Liver (tissue), 9 donors: ENCODE measurements around the gene AGBL5. TPM values are rescaled to one million over a fixed set of nuclear protein-coding genes. Genes with fewer than 3 reads are reported as not detected.

Experiments
- DNase-seq: peaks from one replicate; pipeline ENCODE4 v3.0.0-alpha.2; 2017; ENCODE audit warnings: low spot score
- H3K27ac ChIP-seq, 2 donors: one replicate each; pipeline ENCODE4 v1.7.0; 2013; ENCODE audit warnings: inconsistent platforms in 2 of 2, low read length in 2 of 2, control low read depth in 1 of 2, low read depth in 1 of 2, mild to moderate bottlenecking in 1 of 2
- H3K27me3 ChIP-seq, 4 donors: one replicate each; pipeline versions ENCODE4 v1.6.1 to v1.7.0; 2013; ENCODE audit warnings: low read length in 3 of 4, inconsistent platforms in 1 of 4, mild to moderate bottlenecking in 1 of 4, moderate library complexity in 1 of 4; ENCODE audit not compliant: control insufficient read depth in 4 of 4, insufficient read depth in 4 of 4
- H3K36me3 ChIP-seq, 4 donors: one replicate each; pipeline versions ENCODE4 v1.6.1 to v1.7.0; 2013; ENCODE audit warnings: low read length in 3 of 4, mild to moderate bottlenecking in 3 of 4, low read depth in 1 of 4, moderate library complexity in 1 of 4; ENCODE audit not compliant: control insufficient read depth in 4 of 4, insufficient read depth in 3 of 4
- H3K4me1 ChIP-seq, 4 donors: one replicate each; pipeline versions ENCODE4 v1.6.1 to v1.7.0; 2013; ENCODE audit warnings: low read length in 3 of 4, mild to moderate bottlenecking in 3 of 4, moderate library complexity in 1 of 4; ENCODE audit not compliant: control insufficient read depth in 4 of 4, insufficient read depth in 4 of 4
- H3K4me3 ChIP-seq, 3 donors: one replicate each; pipeline versions ENCODE4 v1.6.1 to v1.7.0; 2013; ENCODE audit warnings: low read length in 3 of 3, control low read depth in 1 of 3, low read depth in 1 of 3, mild to moderate bottlenecking in 1 of 3
- H3K9ac ChIP-seq, 2 donors: one replicate each; pipeline ENCODE4 v1.7.0; 2013; ENCODE audit warnings: low read length in 2 of 2, mild to moderate bottlenecking in 2 of 2, moderate library complexity in 2 of 2, control low read depth in 1 of 2, low read depth in 1 of 2
- H3K9me3 ChIP-seq, 4 donors: one replicate each; pipeline versions ENCODE4 v1.6.1 to v1.7.0; 2013; ENCODE audit warnings: low read length in 3 of 4; ENCODE audit not compliant: control insufficient read depth in 4 of 4
- ATF3 ChIP-seq: IDR thresholded peaks from 2 replicates; pipeline ENCODE4 v1.6.1; 2016; ENCODE audit warnings: antibody characterized with exemption
- CTCF ChIP-seq: fragments of 150-350 bp; IDR thresholded peaks from 2 replicates; pipeline ENCODE4 v1.5.1; 2017; ENCODE audit warnings: improper control_type of control experiment, low read depth, low read length; ENCODE audit not compliant: missing input control
- EGR1 ChIP-seq, 2 donors: IDR thresholded peaks; 2 replicates each; pipeline ENCODE4 v1.6.1; 2016 to 2018; ENCODE audit warnings: antibody characterized with exemption in 2 of 2, low read depth in 2 of 2
- FOXA1 ChIP-seq: IDR thresholded peaks from 2 replicates; pipeline ENCODE4 v1.6.1; 2016; ENCODE audit warnings: antibody characterized with exemption
- FOXA2 ChIP-seq: IDR thresholded peaks from 2 replicates; pipeline ENCODE4 v1.6.1; 2016; ENCODE audit warnings: antibody characterized with exemption
- GABPA ChIP-seq, 2 donors: IDR thresholded peaks in 1 of 2; conservative IDR thresholded peaks in 1 of 2; 2 replicates each; pipeline ENCODE4 v1.6.1; 2016; ENCODE audit warnings: antibody characterized with exemption in 2 of 2, mild to moderate bottlenecking in 1 of 2, moderate library complexity in 1 of 2
- HNF4A ChIP-seq, 2 donors: conservative IDR thresholded peaks; 2 replicates each; pipeline ENCODE4 v1.6.1; 2016; ENCODE audit warnings: antibody characterized with exemption in 2 of 2, mild to moderate bottlenecking in 2 of 2
- HNF4G ChIP-seq: IDR thresholded peaks from 2 replicates; pipeline ENCODE4 v1.6.1; 2016; ENCODE audit warnings: antibody characterized with exemption
- JUND ChIP-seq, 2 donors: IDR thresholded peaks; 2 replicates each; pipeline ENCODE4 v1.6.1; 2016; ENCODE audit warnings: antibody characterized with exemption in 2 of 2
- MAX ChIP-seq: IDR thresholded peaks from 2 replicates; pipeline ENCODE4 v1.6.1; 2016; ENCODE audit warnings: antibody characterized with exemption
- NR2F2 ChIP-seq: IDR thresholded peaks from 2 replicates; pipeline ENCODE4 v1.6.1; 2016; ENCODE audit warnings: antibody characterized with exemption
- RAD21 ChIP-seq, 2 donors: IDR thresholded peaks; 2 replicates each; pipeline ENCODE4 v1.6.1; 2016; ENCODE audit warnings: antibody characterized with exemption in 2 of 2, mild to moderate bottlenecking in 2 of 2
- REST ChIP-seq: IDR thresholded peaks from 2 replicates; pipeline ENCODE4 v1.6.1; 2016; ENCODE audit warnings: antibody characterized with exemption, mild to moderate bottlenecking
- RXRA ChIP-seq, 2 donors: IDR thresholded peaks; 2 replicates each; pipeline ENCODE4 v1.6.1; 2017 to 2018; ENCODE audit warnings: antibody characterized with exemption in 2 of 2, mild to moderate bottlenecking in 1 of 2
- SP1 ChIP-seq: IDR thresholded peaks from 2 replicates; pipeline ENCODE4 v1.6.1; 2018; ENCODE audit warnings: antibody characterized with exemption, mild to moderate bottlenecking
- YY1 ChIP-seq: IDR thresholded peaks from 2 replicates; pipeline ENCODE4 v1.6.1; 2016; ENCODE audit warnings: antibody characterized with exemption, mild to moderate bottlenecking
- ZBTB33 ChIP-seq: IDR thresholded peaks from 2 replicates; pipeline ENCODE4 v1.6.1; 2016; ENCODE audit warnings: antibody characterized with exemption
- WGBS: extraction: QIAGEN DNeasy Blood & Tissue Kit; methylation state at CpG from one replicate; pipeline ENCODE4 v1.1.7; 2013; 5-methylcytosine and 5-hydroxymethylcytosine counted together
- polyA plus RNA-seq, 2 donors: library from polyadenylated mRNA; stranded (reverse) in 1 of 2; unstranded in 1 of 2; fragments of 200-250 nt in 1 of 2; fragments of >200 nt in 1 of 2; fragmentation: Nextera tagmentation in 1 of 2; extraction: Ambion mirVana in 1 of 2; gene quantifications; one replicate each; pipeline versions ENCODE4 v1.2.1 to v1.2.3, GENCODE V29; 2013 to 2015
- total RNA-seq, 2 donors: library from RNA; depleted of rRNA; stranded (reverse); fragments of >200 nt; gene quantifications; one replicate each; pipeline ENCODE4 v1.2.3, GENCODE V29; 2014
- donor health status: healthy.
- donor health status: healthy.
- donor health status: healthy.
- donor health status: healthy.
- donor health status: healthy.

AGBL5 gene
- total and polyA plus RNA-seq, 4 donors: 3.2 to 9.0 (median 4.8) TPM

- 96% methylated on average over 6 of the region's 6 CpGs for WGBS
- TF ChIP-seq REST (no peak), JUND (IDR thresholded peaks at IDR 0.05) (no peak), EGR1 (IDR thresholded peaks at IDR 0.05; ENCODE audit: low read depth in 2 of 2) (no peak), HNF4G (no peak), ZBTB33 (no peak), ATF3 (no peak), MAX (no peak), HNF4A (conservative IDR thresholded peaks at IDR 0.05) (no peak), FOXA2 (no peak), CTCF (no peak), NR2F2 (no peak), FOXA1 (no peak), YY1 (no peak), SP1 (no peak), RXRA (IDR thresholded peaks at IDR 0.05) (no peak), GABPA (IDR thresholded peaks at IDR 0.05 in 1 of 2, conservative IDR thresholded peaks at IDR 0.05 in 1 of 2) (no peak), RAD21 (IDR thresholded peaks at IDR 0.05) (no peak)
- DNase-seq: no peak
- no peak overlapping the region for H3K9ac ChIP-seq
- H3K9me3 ChIP-seq: no peaks in the 10 kb centered on the region
- no peaks in the 10 kb centered on the region for H3K27me3 ChIP-seq
- H3K4me1 ChIP-seq: peaks cover 8 to 33% (median 19%) of the 10 kb centered on the region in 4 donors
- H3K27ac ChIP-seq: no peak overlapping the region
- no peak overlapping the region for H3K4me3 ChIP-seq
- peaks cover 0 to 15% (median 11%) of the 10 kb centered on the region in 4 donors for H3K36me3 ChIP-seq
Observed at GRCh38 chr2:27069436-27069835, 18.0 kb downstream of the AGBL5 start.
